Keratinocyte (primary cell): ENCODE results near the gene JCAD. TPM values are rescaled to one million over a fixed set of nuclear protein-coding genes. Genes with fewer than 3 reads are reported as not detected.

Experiments
- DNase-seq: peaks from one replicate; pipeline ENCODE4 v3.0.0-alpha.2; 2011; ENCODE audit warnings: low read depth, missing footprints, low spot score
- FAIRE-seq: peaks from 2 replicates; lab custom pipeline; 2011; peaks lifted over from hg19 to GRCh38; lab: Jason Lieb, UNC
- H2AFZ ChIP-seq: 2 replicates; pipeline ENCODE4 v1.6.0; 2012; ENCODE audit warnings: low read length, control low read depth, inconsistent platforms; ENCODE audit not compliant: control insufficient read depth
- H3K27ac ChIP-seq: 2 replicates; pipeline ENCODE4 v1.5.1; 2011; ENCODE audit warnings: low read length; ENCODE audit not compliant: control insufficient read depth, insufficient read depth
- H3K27me3 ChIP-seq: 3 replicates; pipeline ENCODE4 v1.6.0; 2011; ENCODE audit warnings: low read length; ENCODE audit not compliant: control insufficient read depth, insufficient read depth; ENCODE audit errors: extremely low read depth
- H3K36me3 ChIP-seq, 2 experiments: 2 replicates in 1 of 2; 3 replicates in 1 of 2; pipeline ENCODE4 v1.5.1; 2011; ENCODE audit warnings: low read length in 2 of 2, mild to moderate bottlenecking in 1 of 2; ENCODE audit not compliant: control insufficient read depth in 2 of 2, insufficient read depth in 2 of 2; ENCODE audit errors: extremely low read depth in 1 of 2
- H3K4me1 ChIP-seq: 3 replicates; pipeline ENCODE4 v1.5.1; 2011; ENCODE audit warnings: low read length; ENCODE audit not compliant: control insufficient read depth, insufficient read depth; ENCODE audit errors: extremely low read depth
- H3K4me2 ChIP-seq: 3 replicates; pipeline ENCODE4 v1.6.0; 2011; ENCODE audit warnings: low read depth, low read length; ENCODE audit not compliant: control insufficient read depth, insufficient read depth; ENCODE audit errors: extremely low read depth
- H3K4me3 ChIP-seq, 3 experiments: fragments of 200-600 bp in 1 of 3; sonication (generic) in 1 of 3; 2 replicates in 2 of 3; 3 replicates in 1 of 3; pipeline ENCODE4 v1.5.1; 2011 to 2016; ENCODE audit warnings: low read length in 3 of 3, mild to moderate bottlenecking in 3 of 3, control low read depth in 2 of 3, inconsistent platforms in 1 of 3, low read depth in 1 of 3, mixed read lengths in 1 of 3, mixed run types in 1 of 3, moderate library complexity in 1 of 3; ENCODE audit not compliant: control insufficient read depth in 2 of 3, insufficient read depth in 2 of 3; ENCODE audit errors: extremely low read depth in 1 of 3
- H3K79me2 ChIP-seq: 2 replicates; pipeline ENCODE4 v1.6.0; 2012; ENCODE audit warnings: low read length; ENCODE audit not compliant: control insufficient read depth, insufficient read depth
- H3K9ac ChIP-seq: 3 replicates; pipeline ENCODE4 v1.6.0; 2011; ENCODE audit warnings: low read length; ENCODE audit not compliant: control insufficient read depth, insufficient read depth; ENCODE audit errors: extremely low read depth
- H3K9me1 ChIP-seq: 3 replicates; pipeline ENCODE4 v1.6.0; 2011; ENCODE audit warnings: low read length; ENCODE audit not compliant: control insufficient read depth, insufficient read depth; ENCODE audit errors: extremely low read depth
- H3K9me3 ChIP-seq: 2 replicates; pipeline ENCODE4 v1.5.1; 2012; ENCODE audit warnings: low read depth, low read length; ENCODE audit not compliant: control insufficient read depth
- H4K20me1 ChIP-seq: 3 replicates; pipeline ENCODE4 v1.6.0; 2011; ENCODE audit warnings: low read length; ENCODE audit not compliant: control insufficient read depth, insufficient read depth; ENCODE audit errors: extremely low read depth
- CTCF ChIP-seq, 3 experiments: IDR thresholded peaks in 1 of 3; conservative IDR thresholded peaks in 1 of 3; optimal IDR thresholded peaks in 1 of 3; 2 replicates in 2 of 3; 3 replicates in 1 of 3; pipeline versions ENCODE3 to v1.5.1; 2011; ENCODE audit warnings: low read length in 3 of 3, mild to moderate bottlenecking in 3 of 3, moderate library complexity in 2 of 3, control low read depth in 1 of 3, inconsistent platforms in 1 of 3; ENCODE audit not compliant: insufficient read depth in 2 of 3; ENCODE audit errors: extremely low read depth in 1 of 3
- EZH2 ChIP-seq: IDR thresholded peaks from one replicate; pipeline ENCODE4 v1.6.1; 2012; ENCODE audit warnings: inconsistent platforms, mild to moderate bottlenecking, low read length, moderate library complexity
- dilution Hi-C: fragments of 300-500 bp; cut with MboI; formaldehyde crosslinking; loops from one replicate; pipeline ENCODE4 v1.7.0; 2020; ENCODE audit warnings: low sequenced_read_pairs; ENCODE audit not compliant: extremely low pct_ligation_motif_present
- polyA plus RNA-seq, 5 experiments: library from polyadenylated mRNA; depleted of rRNA in 3 of 5; stranded (reverse) in 3 of 5; stranded (forward) in 1 of 5; unstranded in 1 of 5; fragments of >200 nt; gene quantifications; 1 replicate in 1 of 5; 2 replicates in 3 of 5; 3 replicates in 1 of 5; pipeline versions ENCODE4 v1.2.1 to v1.2.3, GENCODE V29; 2011 to 2012; ENCODE audit warnings: missing spikeins in 2 of 5, low read depth in 1 of 5, low replicate concordance in 1 of 5

JCAD gene
- polyA plus RNA-seq, 1 donor (not counting 4 experiments of a cell fraction or from before 2014, with no cell fraction given), result 0.10 TPM

- peaks cover 11% of the 10 kb centered on the region for H3K4me1 ChIP-seq
- no peaks in the 10 kb centered on the region for H4K20me1 ChIP-seq
- no peak overlapping the region for H3K4me3 ChIP-seq
- H3K9ac ChIP-seq, result no peak overlapping the region
- H3K9me1 ChIP-seq, result no peaks in the 10 kb centered on the region
- H3K4me2 ChIP-seq, result no peak overlapping the region
- no peak overlapping the region for H3K27ac ChIP-seq
- FAIRE-seq (no peak), DNase-seq (no peak)
- H3K27me3 ChIP-seq, result peaks cover 2% of the 10 kb centered on the region
- H2AFZ ChIP-seq, result no peak overlapping the region
- no peaks in the 10 kb centered on the region for H3K9me3 ChIP-seq
- TF ChIP-seq CTCF (optimal IDR thresholded peaks at IDR 0.05 in 1 of 3, IDR thresholded peaks at IDR 0.05 in 1 of 3, conservative IDR thresholded peaks at IDR 0.05 in 1 of 3; ENCODE audit: extremely low read depth in 1 of 3, insufficient read depth in 2 of 3, low read length in 3 of 3) (no peak), EZH2 (no peak)
- dilution Hi-C loops, result no loop called here
- no peaks in the 10 kb centered on the region for H3K79me2 ChIP-seq
- no peaks in the 10 kb centered on the region for H3K36me3 ChIP-seq
Observed at GRCh38 chr10:30096564-30096963, 37.2 kb upstream of the JCAD start.

- Histone ChIP-seq H3K4me3 (no peak overlapping the region), H3K27me3 (peaks cover 2% of the 10 kb centered on the region), H2AFZ (no peak overlapping the region), H3K9me1 (no peaks in the 10 kb centered on the region), H3K27ac (no peak overlapping the region), H3K4me2 (no peak overlapping the region), H3K9ac (no peak overlapping the region), H3K36me3 (no peaks in the 10 kb centered on the region), H4K20me1 (no peaks in the 10 kb centered on the region), H3K4me1 (peaks cover 11% of the 10 kb centered on the region), H3K79me2 (no peaks in the 10 kb centered on the region), H3K9me3 (no peaks in the 10 kb centered on the region)
- FAIRE-seq (no peak), DNase-seq (no peak)
- dilution Hi-C loops, result no loop called here
- TF ChIP-seq EZH2 (no peak), CTCF (optimal IDR thresholded peaks at IDR 0.05 in 1 of 3, IDR thresholded peaks at IDR 0.05 in 1 of 3, conservative IDR thresholded peaks at IDR 0.05 in 1 of 3; ENCODE audit: extremely low read depth in 1 of 3, insufficient read depth in 2 of 3, low read length in 3 of 3) (no peak)
Observed at GRCh38 chr10:30095631-30096422, 36.4 kb upstream of the JCAD start.
